GM19372 (cell line): ENCODE data around the gene B3GNT2.

Experiments used
- ATAC-seq: cut with Tn5 transposase; IDR thresholded peaks from one replicate; pipeline ENCODE4 v1.9.1; 2021; ENCODE audit warnings: mild to moderate bottlenecking, low read depth, moderate library complexity; ENCODE audit not compliant: unreplicated experiment

The B3GNT2 gene

GRCh38 chr2:62202729-62203128, 6.8 kb downstream of the B3GNT2 start:
- ATAC-seq = no peak

GRCh38 chr2:62203459-62203858, 7.5 kb downstream of the B3GNT2 start:
- ATAC-seq = no peak

- ATAC-seq = no peak
Observed at GRCh38 chr2:62204998-62205496, 9.1 kb downstream of the B3GNT2 start.

- ATAC-seq = no peak
Observed at GRCh38 chr2:62205554-62205953, 9.6 kb downstream of the B3GNT2 start.

- ATAC-seq = no peak
Observed at GRCh38 chr2:62206024-62206423, 10.1 kb downstream of the B3GNT2 start.

- no peak for ATAC-seq
Observed at GRCh38 chr2:62207491-62207890, 11.6 kb downstream of the B3GNT2 start.

GRCh38 chr2:62208074-62208757, 12.3 kb downstream of the B3GNT2 start:
- ATAC-seq = no peak

- ATAC-seq = no peak
Observed at GRCh38 chr2:62208758-62209114, 12.8 kb downstream of the B3GNT2 start.

- no peak for ATAC-seq
Observed at GRCh38 chr2:62209427-62209991, 13.6 kb downstream of the B3GNT2 start.

GRCh38 chr2:62215306-62216064, 19.6 kb downstream of the B3GNT2 start:
- no peak for ATAC-seq

GRCh38 chr2:62216113-62216512, 20.2 kb downstream of the B3GNT2 start:
- ATAC-seq = no peak

GRCh38 chr2:62216616-62217015, 20.7 kb downstream of the B3GNT2 start:
- no peak for ATAC-seq

- ATAC-seq = no peak
Observed at GRCh38 chr2:62217421-62217820, 21.5 kb downstream of the B3GNT2 start.

GRCh38 chr2:62217970-62218369, 22.1 kb downstream of the B3GNT2 start:
- no peak for ATAC-seq

- ATAC-seq = no peak
Observed at GRCh38 chr2:62219407-62220159, 23.7 kb downstream of the B3GNT2 start.

- no peak for ATAC-seq
Observed at GRCh38 chr2:62221141-62221540, 25.2 kb downstream of the B3GNT2 start.

- no peak for ATAC-seq
Observed at GRCh38 chr2:62222171-62222570, 26.3 kb downstream of the B3GNT2 start.

- no peak for ATAC-seq
Observed at GRCh38 chr2:62222674-62223073, 26.8 kb downstream of the B3GNT2 start.

GRCh38 chr2:62224976-62225375, 29.1 kb downstream of the B3GNT2 start:
- ATAC-seq = no peak

GRCh38 chr2:62227386-62228075, 31.6 kb downstream of the B3GNT2 start:
- ATAC-seq = no peak
